Fibroblast of skin of scalp (primary cell): ENCODE data around the gene ODF4.
A peak's percentile ranks its signal among the peaks of the same experiment; 100 is the strongest.
"Not testable (repeated sequence)": the region's sequence is repeated elsewhere in the genome, so short reads cannot be mapped to it uniquely, and the experiment has no call there.

Experiments used
- DNase-seq: peaks from one replicate; pipeline ENCODE4 v3.0.0-alpha.2; 2013

The ODF4 gene

DNA sequence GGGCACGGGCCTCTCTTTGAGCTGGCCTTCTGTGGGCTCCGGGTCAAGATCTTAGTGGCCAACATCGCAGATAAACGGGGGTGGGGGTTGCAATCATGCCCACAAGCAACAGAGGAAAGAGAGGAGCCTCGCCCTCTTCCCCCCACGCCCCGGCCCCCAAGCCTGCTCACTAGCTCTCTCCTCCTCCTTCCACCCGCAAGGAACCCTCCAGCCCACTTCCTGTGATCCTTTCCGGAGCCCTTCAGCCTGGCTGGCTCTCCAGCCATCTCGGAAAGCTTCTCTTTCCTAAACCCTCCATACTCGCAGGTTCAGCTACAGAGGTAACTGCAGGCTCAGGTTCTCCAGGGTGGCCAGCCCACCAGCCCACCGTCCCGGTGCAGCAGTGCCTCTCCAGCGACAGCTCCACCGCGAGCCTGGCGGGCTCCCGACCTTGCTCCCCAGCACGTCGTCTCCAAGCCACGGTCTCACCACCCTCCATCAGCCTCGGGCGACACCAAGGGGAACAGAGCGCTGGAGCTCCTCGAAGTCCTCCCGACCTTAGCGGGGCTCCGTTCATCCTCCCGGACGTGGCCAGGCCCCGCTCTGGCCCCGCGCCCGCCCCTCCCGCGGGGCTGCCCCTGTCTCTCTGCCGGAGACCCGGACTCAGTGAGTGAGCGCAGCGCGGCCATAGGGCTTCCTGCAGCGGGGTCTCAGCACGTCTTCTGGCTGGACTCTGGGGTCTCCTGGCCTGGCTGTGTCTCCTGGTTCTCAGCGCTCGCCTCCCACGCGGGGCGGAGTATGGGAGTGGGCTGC is 12.9 kb upstream of the ODF4 start:
- DNase-seq: peak; percentile 39

- no peak for DNase-seq
Observed at GRCh38 chr17:8327303-8327649, 12.4 kb upstream of the ODF4 start.

DNA sequence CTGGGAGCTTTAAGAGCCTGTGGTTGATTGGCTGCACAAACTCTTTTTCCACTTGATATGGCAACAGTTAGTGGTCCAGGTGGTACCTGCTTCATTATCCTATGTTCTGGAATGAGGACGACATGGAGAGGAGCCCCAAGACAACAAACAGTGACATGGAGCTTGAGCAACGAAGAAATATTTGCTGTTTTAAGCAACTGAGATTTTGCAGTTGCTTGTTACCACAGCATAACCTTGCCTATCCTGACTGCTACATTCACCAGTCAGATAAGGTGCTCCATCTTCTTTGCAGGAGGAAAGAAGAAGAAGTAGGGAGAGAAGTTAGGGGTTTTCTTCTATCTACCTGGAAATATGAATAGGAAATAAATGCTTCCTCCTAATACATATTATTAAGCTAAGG is 7.5 kb upstream of the ODF4 start:
- no peak for DNase-seq

DNA sequence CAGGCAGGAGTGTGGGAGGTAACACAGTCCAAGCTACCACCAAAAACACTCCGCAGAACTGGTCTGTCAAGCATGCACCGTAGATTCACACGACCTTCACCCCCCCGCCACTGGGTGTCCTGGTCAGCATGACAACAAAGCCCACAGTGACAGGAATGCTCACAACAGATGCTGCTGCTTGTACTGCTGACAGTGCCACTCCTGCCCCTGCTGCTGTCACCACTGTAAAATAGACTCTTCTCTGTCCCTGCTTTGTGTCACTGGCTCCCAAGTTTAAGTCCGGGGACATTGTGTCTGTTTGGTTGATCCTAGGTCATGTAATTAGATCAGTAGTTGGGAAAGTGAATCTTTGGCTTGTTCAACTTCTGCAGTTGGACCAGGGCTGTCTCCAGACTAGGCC is 7.0 kb upstream of the ODF4 start:
- DNase-seq: no peak

- DNase-seq: no peak
Observed at GRCh38 chr17:8333281-8333680, 6.4 kb upstream of the ODF4 start.

- DNase-seq: no peak
Observed at GRCh38 chr17:8337802-8338752, 1.6 kb upstream of the ODF4 start.

GRCh38 chr17:8338753-8339140 is 893 bp upstream of the ODF4 start:
- peak; percentile 37 for DNase-seq

GRCh38 chr17:8341456-8341855 is 1.8 kb downstream of the ODF4 start:
- DNase-seq: peak; percentile 19

DNA sequence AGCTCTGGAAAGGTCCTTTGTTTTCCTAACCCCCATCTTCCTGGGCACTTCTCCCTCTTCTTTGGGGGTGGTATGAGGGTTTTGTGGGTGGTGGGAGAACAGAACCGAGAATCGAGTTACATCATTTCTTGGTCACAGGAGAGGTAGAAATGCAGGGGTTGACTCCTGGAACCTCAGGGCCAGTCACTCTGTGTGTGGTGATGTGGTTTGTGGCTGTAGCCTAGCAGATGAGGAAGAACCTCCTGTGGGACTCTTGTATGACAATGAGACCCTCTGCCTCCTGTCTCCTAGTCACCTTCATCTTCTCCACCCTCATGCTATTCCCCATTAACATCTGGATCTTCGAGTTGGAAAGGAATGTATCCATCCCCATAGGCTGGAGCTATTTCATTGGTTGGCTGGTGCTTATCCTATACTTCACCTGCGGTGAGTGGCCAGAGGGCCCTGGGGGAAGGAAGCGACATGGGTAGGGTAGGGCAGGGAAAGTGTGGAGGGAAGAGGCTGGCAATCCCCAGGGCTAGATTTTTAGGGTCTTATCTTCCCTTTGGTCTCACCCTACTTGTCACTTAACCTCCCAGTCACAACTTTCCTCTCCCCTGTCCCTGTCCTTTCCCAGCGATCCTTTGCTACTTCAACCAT is 5.5 kb downstream of the ODF4 start:
- no peak for DNase-seq

GRCh38 chr17:8345951-8346665 is 6.5 kb downstream of the ODF4 start:
- no peak for DNase-seq

GRCh38 chr17:8347001-8347400 is 7.4 kb downstream of the ODF4 start:
- not testable (repeated sequence) for DNase-seq

DNA sequence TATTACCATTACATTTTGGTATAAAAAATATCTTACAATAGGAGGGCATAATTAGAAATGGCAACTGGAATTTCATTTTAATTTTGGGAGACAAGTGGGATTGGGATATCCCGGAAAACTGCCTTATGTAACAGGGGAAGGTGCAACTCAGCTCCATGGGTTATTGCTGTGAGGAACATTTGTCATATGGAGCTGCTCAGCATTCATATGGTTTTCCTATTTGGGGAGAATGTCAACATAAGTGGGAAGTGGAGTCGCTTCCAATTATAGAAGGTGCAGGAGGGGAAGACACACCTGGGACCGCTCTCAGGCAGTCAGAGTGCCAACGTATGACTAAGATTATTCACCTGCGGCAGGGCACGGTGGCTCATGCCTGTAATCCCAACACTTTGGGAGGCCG is 10.7 kb downstream of the ODF4 start:
- no peak for DNase-seq

DNA sequence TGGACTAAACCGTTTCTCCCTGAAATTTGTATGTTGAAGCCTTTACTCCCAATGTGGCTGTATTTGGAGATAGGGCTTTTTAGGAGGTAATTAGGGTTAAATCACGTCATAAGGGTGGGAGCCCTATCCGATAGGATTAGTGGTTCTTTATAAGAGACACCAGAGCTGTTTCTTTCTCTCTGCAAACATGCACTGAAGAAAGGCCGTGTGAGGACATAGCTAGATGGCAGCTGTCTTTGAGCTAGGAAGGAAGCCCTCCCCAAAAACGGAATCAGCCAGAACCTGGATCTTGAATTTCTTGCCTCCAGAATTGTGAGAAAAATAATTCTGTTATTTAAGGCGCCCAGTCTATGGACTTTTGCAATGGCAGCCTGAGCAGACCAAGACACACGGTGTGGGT is 14.1 kb downstream of the ODF4 start:
- DNase-seq: no peak

GRCh38 chr17:8354236-8354635 is 14.6 kb downstream of the ODF4 start:
- no peak for DNase-seq

DNA sequence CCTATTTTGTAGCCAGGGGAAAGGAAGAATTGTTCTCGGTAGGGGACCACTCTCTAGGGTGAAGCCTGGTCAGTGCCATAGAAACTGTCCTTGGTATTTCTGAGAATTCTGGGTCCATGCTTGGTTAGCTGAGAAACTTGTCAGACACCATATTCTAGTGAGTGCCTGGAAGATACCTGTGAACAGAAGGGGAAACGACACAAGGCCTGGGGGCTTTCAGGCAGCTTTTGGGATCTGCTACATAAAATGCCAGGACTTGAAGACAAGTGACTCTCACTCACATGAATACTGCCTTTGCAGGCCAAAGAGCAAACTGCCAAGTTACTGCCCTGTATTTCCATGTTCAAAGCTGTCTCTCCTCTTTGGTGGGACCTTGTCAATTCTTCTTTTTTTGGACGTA is 18.3 kb downstream of the ODF4 start:
- DNase-seq: no peak

DNA sequence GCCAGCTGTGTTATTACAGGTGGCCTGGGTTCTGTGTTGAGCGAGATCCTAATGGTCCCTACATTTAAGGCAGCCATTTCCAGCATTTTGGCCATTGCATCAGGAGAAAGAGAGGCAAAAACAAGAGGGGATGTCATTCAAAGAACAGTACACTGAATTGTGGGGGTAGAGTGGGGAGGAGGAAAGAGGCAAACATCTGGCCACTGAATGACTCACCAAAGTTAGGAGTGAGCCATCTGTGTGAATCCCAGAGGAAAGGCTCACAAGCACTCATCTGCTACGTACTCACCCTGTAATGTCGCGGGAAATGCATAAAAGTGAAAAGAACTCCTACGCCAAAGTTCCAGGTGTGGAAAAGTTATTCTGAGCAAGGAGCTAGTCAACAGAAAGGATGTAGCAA is 20.1 kb downstream of the ODF4 start:
- DNase-seq: peak; percentile 81

DNA sequence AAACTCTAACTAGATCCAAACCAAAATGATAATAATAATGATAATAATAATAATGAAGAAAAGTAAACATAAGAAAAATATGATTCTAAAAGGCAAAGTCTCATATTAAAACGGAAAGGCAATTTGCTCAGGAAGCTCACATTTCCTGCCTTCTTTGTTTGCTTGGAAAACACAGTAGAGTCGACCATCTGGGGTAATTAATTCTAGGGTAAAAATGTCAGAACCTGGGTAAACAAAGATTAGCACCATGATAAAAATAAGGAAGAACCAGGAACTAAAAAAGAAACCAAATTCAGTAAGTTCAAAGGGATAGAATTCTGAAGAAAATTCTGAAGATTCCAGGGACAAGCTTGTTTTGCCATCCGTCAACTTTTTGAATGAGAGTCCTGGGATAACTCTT is 20.6 kb downstream of the ODF4 start:
- no peak for DNase-seq

DNA sequence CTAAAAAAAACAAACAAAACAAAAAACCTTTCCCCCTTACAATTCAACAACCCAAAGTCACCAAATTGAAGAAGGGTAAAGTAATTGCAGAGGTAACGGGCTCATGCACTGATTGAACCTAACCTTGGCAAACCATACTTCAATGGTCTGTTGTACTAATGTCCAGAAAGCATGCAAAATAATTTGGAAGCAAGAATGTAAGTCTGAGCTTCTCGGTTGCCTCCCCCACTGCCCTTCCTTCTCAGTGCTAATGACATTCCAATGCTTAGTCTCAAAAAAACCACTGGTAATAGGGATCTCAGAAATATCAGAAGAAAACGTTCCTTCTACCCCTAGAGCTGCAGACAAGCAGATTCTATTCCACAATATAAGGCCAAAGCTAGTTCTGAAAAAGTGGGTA is 21.1 kb downstream of the ODF4 start:
- DNase-seq: no peak

GRCh38 chr17:8362651-8363332 is 23.2 kb downstream of the ODF4 start:
- no peak for DNase-seq

DNA sequence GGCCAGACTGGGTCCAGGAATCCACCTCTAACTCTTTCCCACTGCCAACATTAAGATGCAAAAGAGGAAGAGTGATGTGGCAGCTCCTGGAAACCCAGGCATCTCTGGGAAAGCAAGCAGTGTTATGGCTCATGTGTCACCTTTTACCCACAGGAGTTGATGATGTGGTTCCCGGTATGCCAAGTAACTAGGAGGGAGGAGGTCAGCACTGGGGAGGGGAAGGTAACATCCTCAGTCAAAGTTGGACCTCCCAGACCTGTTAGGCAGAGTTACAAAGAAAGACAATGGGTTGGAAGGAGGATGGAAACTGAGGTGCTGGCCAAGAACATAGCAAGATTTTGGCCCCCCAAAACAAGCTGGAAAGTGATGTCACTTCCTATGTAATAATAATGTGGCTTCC is 25.5 kb downstream of the ODF4 start:
- DNase-seq: peak; percentile 33

- DNase-seq: peak; percentile 89
Observed at GRCh38 chr17:8366231-8366630, 26.6 kb downstream of the ODF4 start.

- DNase-seq: no peak
Observed at GRCh38 chr17:8368193-8368592, 28.6 kb downstream of the ODF4 start.
